Measurements from ENCODE around the gene PRAC2.

- TF ChIP-seq CREB5 (CRISPR knock-in tag; IDR thresholded peaks at IDR 0.05; ENCODE audit: low read depth) (no peak), OSR1 (CRISPR knock-in tag; IDR thresholded peaks at IDR 0.05) (no peak)
Measured at GRCh38 chr17:48719642-48720265, 3.2 kb upstream of the PRAC2 start.
